Right lobe of liver (tissue), 6 donors: ENCODE measurements around the gene YIPF6. TPM values are rescaled to one million over a fixed set of nuclear protein-coding genes. Genes with fewer than 3 reads are reported as not detected.

Experiments
- ATAC-seq, 4 donors: fragments of 200-7000 bp; cut with Tn5 transposase; one replicate each; pipeline ENCODE4 v1.9.1; 2020; ENCODE audit warnings: mild to moderate bottlenecking in 4 of 4, moderate library complexity in 4 of 4
- DNase-seq, 3 donors: peaks; one replicate each; pipeline ENCODE4 v3.0.0-alpha.2; 2020
- H3K27ac ChIP-seq, 3 donors: fragments of 200-600 bp; one replicate each; pipeline ENCODE4 v1.8.0; 2022
- H3K27me3 ChIP-seq, 2 donors: fragments of 200-600 bp; one replicate each; pipeline ENCODE4 v1.8.0; 2022
- H3K36me3 ChIP-seq, 4 donors: fragments of 200-600 bp; sonication (generic) in 1 of 4; one replicate each; pipeline versions ENCODE4 v1.5.1 to v1.8.0; 2017 to 2022; ENCODE audit warnings: control low read depth in 1 of 4
- H3K4me1 ChIP-seq, 4 donors: fragments of 200-600 bp; sonication (generic) in 1 of 4; one replicate each; pipeline versions ENCODE4 v1.5.1 to v1.8.0; 2017 to 2022; ENCODE audit warnings: control low read depth in 1 of 4
- H3K4me3 ChIP-seq, 3 donors: fragments of 200-600 bp; one replicate each; pipeline ENCODE4 v1.8.0; 2022
- H3K9me3 ChIP-seq, 4 donors: fragments of 200-600 bp; sonication (generic) in 1 of 4; one replicate each; pipeline versions ENCODE4 v1.5.1 to v1.8.0; 2017 to 2022; ENCODE audit warnings: control low read depth in 1 of 4
- POLR2A ChIP-seq: fragments of 450-650 bp; IDR thresholded peaks from one replicate; pipeline ENCODE4 v1.6.1; 2017; ENCODE audit warnings: antibody characterized with exemption, mild to moderate bottlenecking
- WGBS: methylation state at CpG from one replicate; pipeline ENCODE4 v1.1.6; 2018; ENCODE audit warnings: low coverage, low lambda C conversion rate; ENCODE audit not compliant: insufficient coverage; ENCODE audit errors: missing lambda C conversion rate; 5-methylcytosine and 5-hydroxymethylcytosine counted together
- intact Hi-C, 2 donors: fragments of 100-400 bp; cut with DNase I; formaldehyde crosslinking; loops; one replicate each; pipeline versions ENCODE4 v1.11.2 to v1.14.1; 2022
- small RNA-seq, 2 experiments: library from RNA; depleted of rRNA; stranded (forward); fragments of <200 nt; gene quantifications; one replicate each; pipeline ENCODE3, GENCODE V24; 2016
- total RNA-seq, 6 experiments: library from RNA; depleted of rRNA in 2 of 6; stranded (reverse); fragments of >200 nt in 2 of 6; fragmentation: NEBNext Ultra II Directional in 3 of 6; extraction: Animal tissue kit (Norgen Biotek cat#: 25700) in 3 of 6; gene quantifications; one replicate each; pipeline versions ENCODE4 v1.1.0 to v1.2.4, GENCODE V29; 2016 to 2023
- TF ChIP-seq, protein P1 (sequence below), 4 donors: fragments of 200-600 bp in 3 of 4; fragments of 450-650 bp in 1 of 4; IDR thresholded peaks; one replicate each; pipeline versions ENCODE4 v1.5.1 to v1.8.0; 2016 to 2022; ENCODE audit warnings: antibody characterized with exemption in 4 of 4, mild to moderate bottlenecking in 2 of 4
- donor health status: DM: no; HTN: yes; CAD: no.
- donor health status: DM: no; HTN: no; CAD: no.
- donor health status: DM: no; HTN: no; CAD: no.
- donor health status: DM: no; HTN: yes; CAD: no.
- donor health status: DM: no; HTN: yes; CAD: no.

YIPF6 gene
- total RNA-seq, 6 experiments from 2014 or later: 24.9 to 37.0 (median 30.9) TPM

- 66% methylated on average over 3 of the region's 3 CpGs for WGBS
- intact Hi-C loops: no loop called here
- ATAC-seq: no peak
Measured at GRCh38 chrX:68579810-68580209, 81.0 kb downstream of the YIPF6 start.

DNA sequence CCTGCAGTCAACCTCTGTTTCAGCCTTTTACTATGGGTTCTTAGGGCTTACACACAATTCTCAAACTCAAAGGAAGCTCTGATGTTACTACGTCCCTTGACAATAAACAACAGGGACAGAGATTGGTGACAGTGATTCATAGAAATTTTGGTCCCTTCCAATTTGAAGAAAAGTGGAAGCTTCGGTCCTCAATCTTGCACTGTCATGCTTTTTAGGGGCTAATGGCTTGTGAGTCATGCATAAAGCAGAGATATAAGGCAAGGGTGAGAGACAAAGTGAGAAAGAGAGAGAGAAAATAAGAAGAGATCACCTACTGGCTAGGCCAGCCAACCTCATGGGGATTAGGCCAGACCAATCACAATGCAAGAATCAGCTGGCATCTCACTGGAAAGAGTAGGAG, 85.4 kb downstream of the YIPF6 start:
- no peaks in the 10 kb centered on the region for H3K36me3 ChIP-seq
- no peak overlapping the region for H3K4me3 ChIP-seq
- no peaks in the 10 kb centered on the region for H3K4me1 ChIP-seq
- no peaks in the 10 kb centered on the region for H3K27me3 ChIP-seq
- 49% methylated on average over 2 of the region's 2 CpGs for WGBS
- intact Hi-C loops: no loop called here
- ATAC-seq: no peak
- TF ChIP-seq, protein P1, sequence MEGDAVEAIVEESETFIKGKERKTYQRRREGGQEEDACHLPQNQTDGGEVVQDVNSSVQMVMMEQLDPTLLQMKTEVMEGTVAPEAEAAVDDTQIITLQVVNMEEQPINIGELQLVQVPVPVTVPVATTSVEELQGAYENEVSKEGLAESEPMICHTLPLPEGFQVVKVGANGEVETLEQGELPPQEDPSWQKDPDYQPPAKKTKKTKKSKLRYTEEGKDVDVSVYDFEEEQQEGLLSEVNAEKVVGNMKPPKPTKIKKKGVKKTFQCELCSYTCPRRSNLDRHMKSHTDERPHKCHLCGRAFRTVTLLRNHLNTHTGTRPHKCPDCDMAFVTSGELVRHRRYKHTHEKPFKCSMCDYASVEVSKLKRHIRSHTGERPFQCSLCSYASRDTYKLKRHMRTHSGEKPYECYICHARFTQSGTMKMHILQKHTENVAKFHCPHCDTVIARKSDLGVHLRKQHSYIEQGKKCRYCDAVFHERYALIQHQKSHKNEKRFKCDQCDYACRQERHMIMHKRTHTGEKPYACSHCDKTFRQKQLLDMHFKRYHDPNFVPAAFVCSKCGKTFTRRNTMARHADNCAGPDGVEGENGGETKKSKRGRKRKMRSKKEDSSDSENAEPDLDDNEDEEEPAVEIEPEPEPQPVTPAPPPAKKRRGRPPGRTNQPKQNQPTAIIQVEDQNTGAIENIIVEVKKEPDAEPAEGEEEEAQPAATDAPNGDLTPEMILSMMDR (IDR thresholded peaks at IDR 0.05): no peak
- TF ChIP-seq POLR2A: no peak
- DNase-seq: no peak
- no peak overlapping the region for H3K27ac ChIP-seq
- no peaks in the 10 kb centered on the region for H3K9me3 ChIP-seq

More at GRCh38 chrX:68579810-68580209, 81.0 kb downstream of the YIPF6 start:
- H3K27me3 ChIP-seq: no peaks in the 10 kb centered on the region
- H3K9me3 ChIP-seq: no peaks in the 10 kb centered on the region
- no peak overlapping the region for H3K4me3 ChIP-seq
- no peaks in the 10 kb centered on the region for H3K36me3 ChIP-seq
- H3K4me1 ChIP-seq: no peaks in the 10 kb centered on the region
- TF ChIP-seq, protein P1 (IDR thresholded peaks at IDR 0.05): no peak
- TF ChIP-seq POLR2A: no peak
- H3K27ac ChIP-seq: no peak overlapping the region
- no peak for DNase-seq

Small RNA genes within 50 kb of the gene (small RNA-seq; reads per million reads assigned to genes)
- gene RNU6-245P: 0 reads per million in 2 experiments

Other genes starting within 250 kb of the YIPF6 start
- 1 to 10 TPM in 2 of 6 experiments, under 1 TPM in 4; 0.47 to 1.2 (median 0.81) TPM for gene OPHN1, start 65.6 kb upstream of the YIPF6 start, total RNA-seq
- gene STARD8, start 148.6 kb downstream of the YIPF6 start, total RNA-seq: 10 to 100 TPM in 1 of 6 experiments, 1 to 10 TPM in 5; 6.6 to 11.5 (median 7.6) TPM